Lower leg skin (tissue), 4 donors: Measurements from ENCODE around the gene CRELD2. TPM values are rescaled to one million over a fixed set of nuclear protein-coding genes. Genes with fewer than 3 reads are reported as not detected.

Source experiments
- DNase-seq, 2 donors: peaks; one replicate each; pipeline ENCODE4 v3.0.0-alpha.2; 2019; ENCODE audit warnings: low spot score in 2 of 2
- H3K4me3 ChIP-seq: fragments of 200-600 bp; sonication (generic); 2 replicates; pipeline ENCODE4 v1.5.1; 2017; ENCODE audit warnings: mild to moderate bottlenecking, low read depth; ENCODE audit not compliant: poor library complexity, severe bottlenecking
- CTCF ChIP-seq, 3 donors: fragments of 450-650 bp; IDR thresholded peaks; one replicate each; pipeline ENCODE4 v1.5.1; 2016; ENCODE audit warnings: antibody characterized with exemption in 3 of 3, mild to moderate bottlenecking in 3 of 3, moderate library complexity in 2 of 3
- POLR2A ChIP-seq, 2 donors: fragments of 450-650 bp; IDR thresholded peaks; one replicate each; pipeline ENCODE4 v1.6.1; 2016 to 2017; ENCODE audit warnings: antibody characterized with exemption in 2 of 2, mild to moderate bottlenecking in 1 of 2, moderate library complexity in 1 of 2
- WGBS, 2 donors: methylation state at CpG; one replicate each; pipeline ENCODE4 v1.1.5; 2018; 5-methylcytosine and 5-hydroxymethylcytosine counted together
- intact Hi-C: fragments of 100-400 bp; cut with DNase I; formaldehyde crosslinking; loops from one replicate; pipeline ENCODE4 v1.15.0; 2023; ENCODE audit warnings: low total_unique reads
- total RNA-seq, 4 donors: library from RNA; depleted of rRNA; stranded (reverse); fragments of >200 nt; gene quantifications; one replicate each; pipeline ENCODE4 v1.1.0, GENCODE V29; 2016

Gene CRELD2
- total RNA-seq, 4 donors from 2014 or later = 9.1 to 28.0 (median 18.0) TPM

DNA sequence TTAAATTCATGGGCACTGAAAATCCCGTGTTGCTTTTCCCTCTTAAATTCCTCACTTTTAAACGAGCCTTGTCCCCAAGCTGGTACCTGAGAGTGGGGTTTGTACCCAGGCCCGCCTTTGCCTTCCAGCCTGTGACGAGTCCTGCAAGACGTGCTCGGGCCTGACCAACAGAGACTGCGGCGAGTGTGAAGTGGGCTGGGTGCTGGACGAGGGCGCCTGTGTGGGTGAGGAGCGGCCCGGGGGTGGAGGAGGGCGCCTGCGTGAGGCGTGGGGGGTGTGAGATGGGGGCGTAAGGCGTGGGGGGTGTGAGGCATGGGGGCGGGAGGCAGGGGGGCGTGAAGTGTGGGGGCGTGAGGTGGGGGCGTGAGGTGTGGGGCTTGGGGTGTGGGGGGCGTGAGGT, 4.0 kb downstream of the CRELD2 start:
- TF ChIP-seq POLR2A (IDR thresholded peaks at IDR 0.05) (no peak), CTCF (IDR thresholded peaks at IDR 0.05) (no peak)
- H3K4me3 ChIP-seq = no peak overlapping the region
- no peak for DNase-seq
- WGBS, 2 donors = 84 to 88% methylated on average over 10 to 18 of the region's 22 CpGs
- intact Hi-C loops = no loop called here

- no peak overlapping the region for H3K4me3 ChIP-seq
- WGBS, 2 donors = 88 to 92% methylated on average over 17 to 24 of the region's 25 CpGs
- TF ChIP-seq POLR2A (IDR thresholded peaks at IDR 0.05) (no peak), CTCF (IDR thresholded peaks at IDR 0.05) (no peak)
- intact Hi-C loops = no loop called here
- no peak for DNase-seq
Observed at GRCh38 chr22:49922926-49923325, 4.5 kb downstream of the CRELD2 start.

GRCh38 chr22:49923445-49923844, 5.0 kb downstream of the CRELD2 start:
- no peak for TF ChIP-seq CTCF (IDR thresholded peaks at IDR 0.05)
- TF ChIP-seq POLR2A (IDR thresholded peaks at IDR 0.05) = no peak
- intact Hi-C loops = no loop called here
- no peak overlapping the region for H3K4me3 ChIP-seq
- no peak for DNase-seq
- WGBS, 2 donors = 76 to 85% methylated on average over 16 of the region's 16 CpGs

DNA sequence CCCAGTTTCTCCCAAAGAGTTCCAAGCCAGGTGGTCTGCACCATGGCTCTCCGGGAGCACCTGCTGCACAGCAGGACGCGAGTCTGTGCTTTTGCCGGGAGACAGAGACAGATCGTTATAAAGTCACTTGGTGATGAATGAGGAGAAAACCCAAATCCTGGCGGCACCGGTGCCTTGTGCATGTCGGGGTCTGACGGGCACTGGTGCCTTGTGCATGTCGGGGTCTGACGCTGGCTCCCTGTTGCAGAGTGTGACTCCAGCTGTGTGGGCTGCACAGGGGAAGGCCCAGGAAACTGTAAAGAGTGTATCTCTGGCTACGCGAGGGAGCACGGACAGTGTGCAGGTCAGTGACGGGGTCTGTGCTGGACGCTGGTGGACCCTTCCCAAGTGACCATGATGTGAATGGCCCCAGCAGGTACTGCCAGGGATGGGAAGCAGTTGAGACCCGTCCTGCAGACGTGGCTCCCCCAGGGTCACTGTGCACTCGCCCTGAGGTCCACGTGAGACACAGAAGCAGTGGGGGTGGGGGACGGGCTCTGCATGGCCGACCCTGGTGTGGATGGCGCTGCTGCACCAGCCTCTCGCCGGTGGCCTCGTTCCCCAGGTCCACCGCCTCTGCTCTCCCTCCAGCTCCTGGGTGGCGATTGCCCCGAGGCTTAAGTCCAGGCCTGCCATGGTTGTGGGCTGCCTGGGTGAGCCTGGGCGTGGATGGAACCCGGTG, 5.8 kb downstream of the CRELD2 start:
- TF ChIP-seq POLR2A (IDR thresholded peaks at IDR 0.05) (no peak), CTCF (IDR thresholded peaks at IDR 0.05) (no peak)
- WGBS, 2 donors = 95 to 96% methylated on average over 28 to 31 of the region's 31 CpGs
- intact Hi-C loops = no loop called here
- no peak for DNase-seq
- no peak overlapping the region for H3K4me3 ChIP-seq

- H3K4me3 ChIP-seq = no peak overlapping the region
- DNase-seq = no peak
- WGBS, 2 donors = 86 to 90% methylated on average over 24 of the region's 24 CpGs
- TF ChIP-seq POLR2A (IDR thresholded peaks at IDR 0.05) (no peak), CTCF (IDR thresholded peaks at IDR 0.05) (no peak)
- intact Hi-C loops = no loop called here
Observed at GRCh38 chr22:49925525-49926128, 7.2 kb downstream of the CRELD2 start.
